Neural progenitor cell (in vitro differentiated cells): Measurements from ENCODE around the gene CCDC185. TPM values are rescaled to one million over a fixed set of nuclear protein-coding genes. Genes with fewer than 3 reads are reported as not detected.
"Not testable (repeated sequence)": the region's sequence is repeated elsewhere in the genome, so short reads cannot be mapped to it uniquely, and the experiment has no call there.

Experiments
- DNase-seq: peaks from one replicate; pipeline ENCODE4 v3.0.0-alpha.2; 2016; ENCODE audit warnings: low spot score
- H2AFZ ChIP-seq: fragments of 200-600 bp; sonication (generic); replicated peaks from 2 replicates; pipeline ENCODE4 v1.6.1; 2016; ENCODE audit warnings: antibody characterized with exemption
- H3F3A ChIP-seq: fragments of 200-600 bp; sonication (generic); 2 replicates; pipeline ENCODE4 v1.6.1; 2016; ENCODE audit warnings: antibody characterized with exemption, low read depth
- H3K27ac ChIP-seq: fragments of 200-600 bp; sonication (generic); 2 replicates; pipeline ENCODE4 v1.5.1; 2016; ENCODE audit warnings: mild to moderate bottlenecking
- H3K27me3 ChIP-seq: fragments of 200-600 bp; sonication (generic); 2 replicates; pipeline ENCODE4 v1.6.1; 2016; ENCODE audit warnings: mild to moderate bottlenecking, moderate library complexity
- H3K36me3 ChIP-seq: fragments of 200-600 bp; sonication (generic); 2 replicates; pipeline ENCODE4 v1.5.1; 2016
- H3K4me1 ChIP-seq: fragments of 200-600 bp; sonication (generic); 2 replicates; pipeline ENCODE4 v1.6.1; 2016; ENCODE audit warnings: mixed run types
- H3K4me2 ChIP-seq: fragments of 200-600 bp; sonication (generic); 2 replicates; pipeline ENCODE4 v1.6.1; 2016
- H3K4me3 ChIP-seq: fragments of 200-600 bp; sonication (generic); 2 replicates; pipeline ENCODE4 v1.5.1; 2016
- H3K79me2 ChIP-seq: fragments of 200-600 bp; sonication (generic); 2 replicates; pipeline ENCODE4 v1.6.1; 2016; ENCODE audit warnings: low read depth
- H3K9ac ChIP-seq: fragments of 200-600 bp; sonication (generic); 2 replicates; pipeline ENCODE4 v1.6.1; 2016
- H3K9me3 ChIP-seq: fragments of 200-600 bp; sonication (generic); 2 replicates; pipeline ENCODE4 v1.5.1; 2016; ENCODE audit warnings: low read depth
- H4K20me1 ChIP-seq: fragments of 200-600 bp; sonication (generic); 2 replicates; pipeline ENCODE4 v1.6.1; 2016; ENCODE audit warnings: low read depth
- H3K27ac Mint-ChIP-seq: 3 replicates; pipeline ENCODE4 v1.8.0; 2021; ENCODE audit warnings: mixed read lengths
- H3K27me3 Mint-ChIP-seq: 2 replicates; pipeline ENCODE4 v1.8.0; 2022; ENCODE audit warnings: low read depth, mild to moderate bottlenecking, inconsistent platforms, moderate library complexity, mixed read lengths; ENCODE audit not compliant: insufficient read depth
- H3K36me3 Mint-ChIP-seq: 3 replicates; pipeline ENCODE4 v1.8.0; 2021; ENCODE audit warnings: mixed read lengths
- H3K4me1 Mint-ChIP-seq: 3 replicates; pipeline ENCODE4 v1.8.0; 2021; ENCODE audit warnings: mixed read lengths
- H3K4me3 Mint-ChIP-seq: 3 replicates; pipeline ENCODE4 v1.8.0; 2021; ENCODE audit warnings: mild to moderate bottlenecking, moderate library complexity, mixed read lengths
- H3K9me3 Mint-ChIP-seq: 3 replicates; pipeline ENCODE4 v1.8.0; 2020; ENCODE audit warnings: mixed read lengths
- CTCF ChIP-seq: fragments of 200-600 bp; sonication (generic); IDR thresholded peaks from 2 replicates; pipeline ENCODE4 v1.5.1; 2017; ENCODE audit warnings: antibody characterized with exemption, mild to moderate bottlenecking
- EZH2 ChIP-seq: fragments of 200-600 bp; sonication (generic); IDR thresholded peaks from 2 replicates; pipeline ENCODE4 v1.6.1; 2017; ENCODE audit warnings: antibody characterized with exemption, mild to moderate bottlenecking, moderate library complexity
- EZH2phosphoT487 ChIP-seq: fragments of 200-600 bp; sonication (generic); IDR thresholded peaks from 2 replicates; pipeline ENCODE4 v1.6.1; 2017; ENCODE audit warnings: antibody characterized with exemption
- total RNA-seq: library from RNA; depleted of rRNA; stranded (reverse); fragments of >200 nt; gene quantifications from 2 replicates; pipeline ENCODE4 v1.2.3, GENCODE V29; 2015; ENCODE audit warnings: low replicate concordance

CCDC185 gene
- total RNA-seq, 1 donor from 2014 or later, result not detected

DNA sequence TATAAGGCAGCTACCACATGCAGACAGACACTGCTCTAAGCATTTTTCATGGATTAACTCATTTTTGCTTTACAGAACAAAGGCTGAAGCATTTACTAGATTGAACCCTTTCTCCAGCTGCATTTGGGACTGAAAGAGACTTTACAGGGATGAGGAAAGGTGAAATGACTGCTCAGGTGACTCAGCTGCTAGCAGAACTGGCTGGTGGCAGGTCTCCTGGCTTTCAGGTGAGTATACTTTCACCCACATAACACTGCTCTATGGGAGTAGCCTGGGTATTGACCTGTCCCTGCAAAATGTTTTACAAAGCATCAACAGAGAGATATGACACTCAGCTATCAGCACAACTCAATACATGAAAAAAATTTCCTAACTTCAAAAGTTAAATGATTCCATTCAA is 2.6 kb upstream of the CCDC185 start:
- Histone ChIP-seq H3K27me3 (no peaks in the 10 kb centered on the region), H3K9me3 (no peaks in the 10 kb centered on the region), H3K27ac (no peak overlapping the region), H3K36me3 (no peaks in the 10 kb centered on the region), H3K9ac (no peak overlapping the region), H4K20me1 (no peaks in the 10 kb centered on the region), H3K4me3 (no peak overlapping the region), H3K4me2 (no peak overlapping the region), H3K4me1 (no peaks in the 10 kb centered on the region), H3F3A (no peaks in the 10 kb centered on the region), H3K79me2 (no peaks in the 10 kb centered on the region), H2AFZ (no peak overlapping the region)
- H3K9me3 Mint-ChIP-seq, result peaks cover 3% of the 10 kb centered on the region
- no peaks in the 10 kb centered on the region for H3K4me1 Mint-ChIP-seq
- H3K27me3 Mint-ChIP-seq, result peaks cover 11% of the 10 kb centered on the region
- no peak overlapping the region for H3K4me3 Mint-ChIP-seq
- no peak for DNase-seq
- no peak overlapping the region for H3K27ac Mint-ChIP-seq
- H3K36me3 Mint-ChIP-seq, result no peaks in the 10 kb centered on the region
- TF ChIP-seq EZH2, result no peak
- no peak for TF ChIP-seq EZH2phosphoT487
- TF ChIP-seq CTCF, result no peak

- H3K4me1 Mint-ChIP-seq, result no peaks in the 10 kb centered on the region
- H3K4me3 Mint-ChIP-seq, result no peak overlapping the region
- Histone ChIP-seq H3K27ac (no peak overlapping the region), H2AFZ (no peak overlapping the region), H3F3A (no peaks in the 10 kb centered on the region), H3K4me3 (no peak overlapping the region), H3K36me3 (no peaks in the 10 kb centered on the region), H3K79me2 (no peaks in the 10 kb centered on the region), H3K9me3 (no peaks in the 10 kb centered on the region), H3K4me2 (no peak overlapping the region), H3K27me3 (no peaks in the 10 kb centered on the region), H3K4me1 (no peaks in the 10 kb centered on the region), H3K9ac (no peak overlapping the region), H4K20me1 (no peaks in the 10 kb centered on the region)
- H3K27me3 Mint-ChIP-seq, result peaks cover 11% of the 10 kb centered on the region
- DNase-seq, result no peak
- H3K36me3 Mint-ChIP-seq, result no peaks in the 10 kb centered on the region
- H3K27ac Mint-ChIP-seq, result no peak overlapping the region
- peaks cover 3% of the 10 kb centered on the region for H3K9me3 Mint-ChIP-seq
- TF ChIP-seq EZH2phosphoT487, result no peak
- no peak for TF ChIP-seq EZH2
- no peak for TF ChIP-seq CTCF
Observed at GRCh38 chr1:223394242-223394641, 1.0 kb downstream of the CCDC185 start.

DNA sequence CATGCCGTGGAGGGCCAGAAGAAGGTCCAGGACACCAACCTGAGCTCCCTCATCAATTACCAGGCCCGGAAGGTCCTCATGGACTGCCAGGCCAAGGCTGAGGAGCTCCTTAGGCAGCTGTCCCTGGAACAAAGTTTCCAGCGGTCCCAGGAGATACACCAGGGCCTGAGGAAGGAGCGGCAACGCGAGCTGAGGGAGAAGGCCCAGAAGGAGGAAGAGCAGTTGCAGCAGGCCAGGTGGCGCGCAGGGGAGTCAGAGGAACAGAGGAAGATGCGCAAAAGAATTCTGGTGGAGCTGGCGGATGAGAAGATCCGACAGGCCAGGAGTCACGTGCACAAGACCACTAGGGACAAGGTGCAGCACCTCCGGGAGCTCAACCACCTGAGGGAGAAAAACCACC is 1.5 kb downstream of the CCDC185 start:
- no peaks in the 10 kb centered on the region for H3K4me1 ChIP-seq
- H3K4me1 Mint-ChIP-seq, result no peaks in the 10 kb centered on the region
- DNase-seq, result no peak
- H4K20me1 ChIP-seq, result no peaks in the 10 kb centered on the region
- no peaks in the 10 kb centered on the region for H3K36me3 ChIP-seq
- H3K4me3 Mint-ChIP-seq, result no peak overlapping the region
- no peak overlapping the region for H3K9ac ChIP-seq
- no peaks in the 10 kb centered on the region for H3K9me3 ChIP-seq
- H3K27me3 ChIP-seq, result no peaks in the 10 kb centered on the region
- peaks cover 3% of the 10 kb centered on the region for H3K9me3 Mint-ChIP-seq
- no peaks in the 10 kb centered on the region for H3K79me2 ChIP-seq
- no peak overlapping the region for H3K4me3 ChIP-seq
- H3K4me2 ChIP-seq, result no peak overlapping the region
- H3K27ac Mint-ChIP-seq, result no peak overlapping the region
- H3K27me3 Mint-ChIP-seq, result peaks cover 11% of the 10 kb centered on the region
- no peak overlapping the region for H2AFZ ChIP-seq
- H3F3A ChIP-seq, result no peaks in the 10 kb centered on the region
- no peak for TF ChIP-seq EZH2
- no peak for TF ChIP-seq CTCF
- TF ChIP-seq EZH2phosphoT487, result no peak
- H3K36me3 Mint-ChIP-seq, result no peaks in the 10 kb centered on the region
- no peak overlapping the region for H3K27ac ChIP-seq

- not testable (repeated sequence) for H3K9me3 ChIP-seq, H3K27me3 ChIP-seq, H3K4me1 ChIP-seq, H4K20me1 ChIP-seq, H3K27ac Mint-ChIP-seq, H3K36me3 Mint-ChIP-seq, H3K4me3 ChIP-seq, H3K9me3 Mint-ChIP-seq, H3K36me3 ChIP-seq, H3K4me2 ChIP-seq, DNase-seq, H3K27ac ChIP-seq, H2AFZ ChIP-seq, H3K79me2 ChIP-seq, H3K27me3 Mint-ChIP-seq, H3K4me1 Mint-ChIP-seq, H3K9ac ChIP-seq, H3F3A ChIP-seq, H3K4me3 Mint-ChIP-seq
Observed at GRCh38 chr1:223399393-223399792, 6.2 kb downstream of the CCDC185 start.
